ENCODE results near the gene FNDC3B.

FNDC3B gene

GRCh38 chr3:172303941-172304558 lies 264.7 kb downstream of the FNDC3B start:
- H3K27ac ChIP-seq, result peak overlapping the region; percentile 13
- no peaks in the 10 kb centered on the region for H3K9me3 ChIP-seq
- H3K36me3 ChIP-seq, result peaks cover 76% of the 10 kb centered on the region
- H3K27me3 ChIP-seq, result no peaks in the 10 kb centered on the region
- no peak for TF ChIP-seq CTCF (IDR thresholded peaks at IDR 0.05)
- H3K4me3 ChIP-seq (ENCODE audit: low read depth in 1 of 2, low read length in 1 of 2), result no peak overlapping the region
- no peaks in the 10 kb centered on the region for H3K4me1 ChIP-seq (ENCODE audit: control insufficient read depth in 1 of 2, insufficient read depth in 1 of 2, low read depth in 1 of 2, low read length in 1 of 2)

DNA sequence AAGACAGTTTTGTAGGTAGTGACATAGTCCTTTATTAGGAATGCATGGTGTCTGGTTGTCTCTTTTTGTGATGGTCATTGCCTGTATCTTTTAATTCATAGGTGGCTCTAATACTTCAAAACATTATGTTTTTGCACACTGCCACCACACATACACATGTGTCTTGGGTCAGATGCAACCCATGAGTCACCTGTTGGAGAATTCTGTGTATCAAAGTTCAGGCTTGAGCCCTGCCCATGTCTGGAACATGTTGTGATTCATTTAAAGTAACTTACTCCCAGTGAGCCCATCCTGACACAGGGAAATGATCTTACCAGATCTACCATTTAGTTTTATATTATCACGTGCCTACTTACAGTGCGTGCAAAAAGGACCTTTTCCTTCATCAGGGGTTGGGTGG lies 266.2 kb downstream of the FNDC3B start:
- peaks cover 76% of the 10 kb centered on the region for H3K36me3 ChIP-seq
- H3K27me3 ChIP-seq, result no peaks in the 10 kb centered on the region
- H3K9me3 ChIP-seq, result no peaks in the 10 kb centered on the region
- no peak overlapping the region for H3K27ac ChIP-seq
- no peak for TF ChIP-seq CTCF (IDR thresholded peaks at IDR 0.05)
- H3K4me1 ChIP-seq (ENCODE audit: control insufficient read depth in 1 of 2, insufficient read depth in 1 of 2, low read depth in 1 of 2, low read length in 1 of 2), result no peaks in the 10 kb centered on the region
- H3K4me3 ChIP-seq (ENCODE audit: low read depth in 1 of 2, low read length in 1 of 2), result no peak overlapping the region

GRCh38 chr3:172305974-172306373 lies 266.6 kb downstream of the FNDC3B start:
- Histone ChIP-seq H3K9me3 (no peaks in the 10 kb centered on the region), H3K27ac (no peak overlapping the region), H3K4me3 (ENCODE audit: low read depth in 1 of 2, low read length in 1 of 2) (no peak overlapping the region), H3K4me1 (ENCODE audit: control insufficient read depth in 1 of 2, insufficient read depth in 1 of 2, low read depth in 1 of 2, low read length in 1 of 2) (no peaks in the 10 kb centered on the region), H3K27me3 (no peaks in the 10 kb centered on the region), H3K36me3 (peaks cover 76% of the 10 kb centered on the region)
- TF ChIP-seq CTCF (IDR thresholded peaks at IDR 0.05), result no peak

GRCh38 chr3:172307141-172307560 lies 267.8 kb downstream of the FNDC3B start:
- H3K4me1 ChIP-seq (ENCODE audit: control insufficient read depth in 1 of 2, insufficient read depth in 1 of 2, low read depth in 1 of 2, low read length in 1 of 2), result no peaks in the 10 kb centered on the region
- peak overlapping the region; percentile 26 for H3K27ac ChIP-seq
- H3K36me3 ChIP-seq, result peaks cover 76% of the 10 kb centered on the region
- H3K4me3 ChIP-seq (ENCODE audit: low read depth in 1 of 2, low read length in 1 of 2), result no peak overlapping the region
- H3K27me3 ChIP-seq, result no peaks in the 10 kb centered on the region
- no peaks in the 10 kb centered on the region for H3K9me3 ChIP-seq
- TF ChIP-seq CTCF (IDR thresholded peaks at IDR 0.05), result no peak

DNA sequence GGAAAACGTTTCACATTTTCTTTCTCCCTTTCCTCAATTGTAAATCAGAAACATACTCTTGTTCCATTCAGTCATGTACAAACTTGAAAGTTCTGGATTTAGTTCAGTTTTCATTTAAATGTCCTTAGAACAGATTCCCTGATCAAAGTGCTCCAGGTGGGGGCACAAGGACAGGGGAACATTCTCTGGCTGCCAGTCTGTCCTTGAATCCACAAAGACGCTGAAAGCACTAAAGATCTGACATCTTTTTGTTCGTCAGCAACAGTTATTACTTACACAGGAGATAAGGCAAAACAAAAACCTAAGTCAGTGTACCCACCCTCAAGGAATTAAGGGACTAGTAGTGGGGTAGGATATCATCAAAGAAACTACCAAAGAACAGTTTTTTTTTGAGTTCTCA lies 269.7 kb downstream of the FNDC3B start:
- no peak overlapping the region for H3K4me3 ChIP-seq (ENCODE audit: low read depth in 1 of 2, low read length in 1 of 2)
- H3K36me3 ChIP-seq, result peaks cover 88% of the 10 kb centered on the region
- H3K27me3 ChIP-seq, result no peaks in the 10 kb centered on the region
- no peaks in the 10 kb centered on the region for H3K9me3 ChIP-seq
- H3K27ac ChIP-seq, result peak overlapping the region; percentile 52
- no peaks in the 10 kb centered on the region for H3K4me1 ChIP-seq (ENCODE audit: control insufficient read depth in 1 of 2, insufficient read depth in 1 of 2, low read depth in 1 of 2, low read length in 1 of 2)
- TF ChIP-seq CTCF (IDR thresholded peaks at IDR 0.05), result no peak
